Glutamatergic neuron (in vitro differentiated cells): ENCODE results near the gene RAB40C. TPM values are rescaled to one million over a fixed set of nuclear protein-coding genes. Genes with fewer than 3 reads are reported as not detected.

Experiments
- DNase-seq: peaks from one replicate; pipeline ENCODE4 v3.0.0; 2022
- H3K27ac Mint-ChIP-seq: one replicate; pipeline ENCODE4 v1.8.0; 2020; ENCODE audit warnings: mild to moderate bottlenecking, mixed read lengths, inconsistent platforms; ENCODE audit not compliant: unreplicated experiment
- H3K27me3 Mint-ChIP-seq: one replicate; pipeline ENCODE4 v1.8.0; 2020; ENCODE audit warnings: mild to moderate bottlenecking, moderate library complexity, mixed read lengths, inconsistent platforms; ENCODE audit not compliant: unreplicated experiment
- H3K36me3 Mint-ChIP-seq: one replicate; pipeline ENCODE4 v1.8.0; 2020; ENCODE audit warnings: mild to moderate bottlenecking, mixed read lengths, inconsistent platforms; ENCODE audit not compliant: unreplicated experiment
- H3K4me1 Mint-ChIP-seq: one replicate; pipeline ENCODE4 v1.8.0; 2020; ENCODE audit warnings: mild to moderate bottlenecking, low read depth, mixed read lengths, inconsistent platforms; ENCODE audit not compliant: unreplicated experiment
- H3K4me3 Mint-ChIP-seq: one replicate; pipeline ENCODE4 v1.8.0; 2020; ENCODE audit warnings: mild to moderate bottlenecking, mixed read lengths, inconsistent platforms; ENCODE audit not compliant: unreplicated experiment
- H3K9me3 Mint-ChIP-seq: one replicate; pipeline ENCODE4 v1.8.0; 2020; ENCODE audit warnings: mild to moderate bottlenecking, moderate library complexity, mixed read lengths, inconsistent platforms; ENCODE audit not compliant: unreplicated experiment
- CTCF ChIP-seq: fragments of 200-600 bp; sonication (generic); IDR thresholded peaks from one replicate; pipeline ENCODE4 v1.5.0; 2021; ENCODE audit not compliant: partially characterized antibody, unreplicated experiment
- total RNA-seq: library from RNA; stranded (reverse); fragmentation: NEBNext Ultra II Directional; extraction: Animal tissue kit (Norgen Biotek cat#: 25700); gene quantifications from one replicate; pipeline ENCODE4 v1.2.1, GENCODE V29; 2021; ENCODE audit not compliant: unreplicated experiment

Gene RAB40C
- total RNA-seq, 1 donor from 2014 or later = 48.3 TPM

- Mint-ChIP-seq H3K4me3 (peak overlapping the region; percentile 75), H3K27me3 (no peaks in the 10 kb centered on the region), H3K36me3 (no peaks in the 10 kb centered on the region), H3K4me1 (no peaks in the 10 kb centered on the region), H3K27ac (no peak overlapping the region), H3K9me3 (peaks cover 3% of the 10 kb centered on the region)
- no peak for TF ChIP-seq CTCF
- DNase-seq = no peak
Measured at GRCh38 chr16:648071-648780, 58.4 kb downstream of the RAB40C start.

- no peaks in the 10 kb centered on the region for H3K4me1 Mint-ChIP-seq
- H3K36me3 Mint-ChIP-seq = no peaks in the 10 kb centered on the region
- H3K9me3 Mint-ChIP-seq = peaks cover 2% of the 10 kb centered on the region
- no peak for TF ChIP-seq CTCF
- DNase-seq = peak; percentile 95
- H3K27me3 Mint-ChIP-seq = no peaks in the 10 kb centered on the region
- H3K4me3 Mint-ChIP-seq = peak within 1 kb of the TSS; percentile 75
- no peak within 1 kb of the TSS for H3K27ac Mint-ChIP-seq
Measured at GRCh38 chr16:648781-649589, 59.1 kb downstream of the RAB40C start, which contains the start of gene WDR90. Gene WDR90, plus strand, starts transcription at chr16:649365. Its CDS starts 52 bp downstream, at chr16:649417.

- H3K9me3 Mint-ChIP-seq = no peaks in the 10 kb centered on the region
- no peaks in the 10 kb centered on the region for H3K27me3 Mint-ChIP-seq
- DNase-seq = no peak
- H3K4me1 Mint-ChIP-seq = no peaks in the 10 kb centered on the region
- no peak overlapping the region for H3K27ac Mint-ChIP-seq
- peak overlapping the region; percentile 69 for H3K4me3 Mint-ChIP-seq
- H3K36me3 Mint-ChIP-seq = no peaks in the 10 kb centered on the region
- no peak for TF ChIP-seq CTCF
Measured at GRCh38 chr16:649631-650030, 59.8 kb downstream of the RAB40C start.

- no peak overlapping the region for H3K27ac Mint-ChIP-seq
- no peak overlapping the region for H3K4me3 Mint-ChIP-seq
- H3K9me3 Mint-ChIP-seq = no peaks in the 10 kb centered on the region
- DNase-seq = no peak
- H3K27me3 Mint-ChIP-seq = no peaks in the 10 kb centered on the region
- no peak for TF ChIP-seq CTCF
- no peaks in the 10 kb centered on the region for H3K36me3 Mint-ChIP-seq
- H3K4me1 Mint-ChIP-seq = no peaks in the 10 kb centered on the region
Measured at GRCh38 chr16:651844-652243, 62.0 kb downstream of the RAB40C start.
